Ascending aorta (tissue), 2 donors: Measurements from ENCODE around the gene TNRC6A. TPM values are rescaled to one million over a fixed set of nuclear protein-coding genes. Genes with fewer than 3 reads are reported as not detected.

Source experiments
- DNase-seq, 2 donors: peaks; one replicate each; pipeline ENCODE4 v3.0.0-alpha.2; 2019; ENCODE audit warnings: low spot score in 2 of 2
- H3K27ac ChIP-seq, 2 donors: fragments of 200-600 bp; sonication (generic); one replicate each; pipeline ENCODE4 v1.5.1; 2016 to 2017; ENCODE audit warnings: mild to moderate bottlenecking in 1 of 2
- H3K27me3 ChIP-seq: fragments of 200-600 bp; sonication (generic); one replicate; pipeline ENCODE4 v1.5.1; 2017
- H3K36me3 ChIP-seq, 2 donors: fragments of 200-600 bp; sonication (generic); one replicate each; pipeline ENCODE4 v1.5.1; 2016
- H3K4me1 ChIP-seq, 2 donors: fragments of 200-600 bp; sonication (generic); one replicate each; pipeline ENCODE4 v1.5.1; 2016 to 2017; ENCODE audit warnings: mild to moderate bottlenecking in 1 of 2
- H3K4me3 ChIP-seq, 2 donors: fragments of 200-600 bp; sonication (generic); one replicate each; pipeline ENCODE4 v1.5.1; 2016 to 2017; ENCODE audit warnings: mild to moderate bottlenecking in 1 of 2
- H3K9me3 ChIP-seq, 2 donors: fragments of 200-600 bp; sonication (generic); one replicate each; pipeline ENCODE4 v1.5.1; 2016
- intact Hi-C: fragments of 100-400 bp; cut with DNase I; formaldehyde crosslinking; loops from one replicate; pipeline ENCODE4 v1.15.1; 2023
- total RNA-seq: library from RNA; depleted of rRNA; stranded (reverse); fragments of >200 nt; gene quantifications from one replicate; pipeline ENCODE4 v1.1.0, GENCODE V29; 2016
- TF ChIP-seq, protein P1 (sequence below), 3 experiments: fragments of 200-600 bp in 2 of 3; fragments of 450-650 bp in 1 of 3; sonication (generic) in 2 of 3; IDR thresholded peaks; one replicate each; pipeline ENCODE4 v1.5.1; 2016 to 2019; ENCODE audit warnings: antibody characterized with exemption in 3 of 3, mild to moderate bottlenecking in 1 of 3, moderate library complexity in 1 of 3

Gene TNRC6A
- total RNA-seq, 1 donor from 2014 or later, result 36.7 TPM

DNA sequence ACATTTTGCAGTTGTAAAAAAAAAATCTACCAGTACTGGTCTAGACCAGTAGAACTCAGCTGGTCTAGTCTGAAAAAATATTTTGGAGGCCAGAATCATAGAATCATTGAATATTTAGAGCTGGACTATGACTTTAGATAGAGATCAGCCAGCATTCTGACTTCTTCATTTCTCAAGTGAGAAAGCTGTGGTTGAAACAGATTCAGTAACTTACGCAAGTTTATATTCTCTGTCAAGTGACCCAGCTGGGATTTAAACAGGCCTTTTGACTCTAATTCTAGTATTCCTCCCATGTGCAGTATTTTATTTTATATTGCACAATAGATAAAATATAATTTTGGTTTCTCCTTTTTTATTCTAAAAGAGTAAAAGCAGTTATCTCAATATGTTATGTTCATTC is 4.9 kb downstream of the TNRC6A start:
- TF ChIP-seq, protein P1, sequence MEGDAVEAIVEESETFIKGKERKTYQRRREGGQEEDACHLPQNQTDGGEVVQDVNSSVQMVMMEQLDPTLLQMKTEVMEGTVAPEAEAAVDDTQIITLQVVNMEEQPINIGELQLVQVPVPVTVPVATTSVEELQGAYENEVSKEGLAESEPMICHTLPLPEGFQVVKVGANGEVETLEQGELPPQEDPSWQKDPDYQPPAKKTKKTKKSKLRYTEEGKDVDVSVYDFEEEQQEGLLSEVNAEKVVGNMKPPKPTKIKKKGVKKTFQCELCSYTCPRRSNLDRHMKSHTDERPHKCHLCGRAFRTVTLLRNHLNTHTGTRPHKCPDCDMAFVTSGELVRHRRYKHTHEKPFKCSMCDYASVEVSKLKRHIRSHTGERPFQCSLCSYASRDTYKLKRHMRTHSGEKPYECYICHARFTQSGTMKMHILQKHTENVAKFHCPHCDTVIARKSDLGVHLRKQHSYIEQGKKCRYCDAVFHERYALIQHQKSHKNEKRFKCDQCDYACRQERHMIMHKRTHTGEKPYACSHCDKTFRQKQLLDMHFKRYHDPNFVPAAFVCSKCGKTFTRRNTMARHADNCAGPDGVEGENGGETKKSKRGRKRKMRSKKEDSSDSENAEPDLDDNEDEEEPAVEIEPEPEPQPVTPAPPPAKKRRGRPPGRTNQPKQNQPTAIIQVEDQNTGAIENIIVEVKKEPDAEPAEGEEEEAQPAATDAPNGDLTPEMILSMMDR (IDR thresholded peaks at IDR 0.05), result no peak

DNA sequence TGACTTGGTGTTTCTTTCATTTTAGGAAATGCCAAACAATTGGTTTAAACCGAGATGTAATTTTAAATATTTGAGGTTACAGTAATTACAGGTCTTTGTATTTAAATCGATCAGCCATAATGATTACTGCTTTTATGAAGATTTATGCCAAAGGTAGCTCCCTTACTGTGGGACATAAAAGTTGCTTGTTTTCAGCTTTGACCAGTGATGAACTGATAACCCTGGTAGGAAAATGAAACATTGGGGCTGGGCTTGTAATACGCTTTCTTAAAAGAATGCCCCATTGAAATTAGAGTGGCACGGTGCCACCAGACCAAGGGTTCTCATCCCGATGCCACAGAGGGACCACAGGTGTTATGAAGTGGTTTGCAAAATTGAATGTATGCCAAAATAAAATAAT is 7.3 kb downstream of the TNRC6A start:
- Histone ChIP-seq H3K27me3 (no peaks in the 10 kb centered on the region), H3K27ac (peak overlapping the region; percentile 66 to 81), H3K36me3 (peaks cover 3 to 4% of the 10 kb centered on the region in 2 donors), H3K4me1 (peaks cover 13 to 62% of the 10 kb centered on the region in 2 donors), H3K9me3 (no peaks in the 10 kb centered on the region), H3K4me3 (peak overlapping the region; percentile 16 to 44)
- DNase-seq, result no peak
- TF ChIP-seq, protein P1 (IDR thresholded peaks at IDR 0.05), result no peak
- intact Hi-C loops, result loop anchor here (5.0 kb wide), 1 partner anchor 89 kb away; no protein-coding TSS in a partner anchor

More for the DNA sequence above, 4.9 kb downstream of the TNRC6A start:
- Histone ChIP-seq H3K36me3 (peaks cover 3 to 4% of the 10 kb centered on the region in 2 donors), H3K27ac (peak overlapping the region; percentile 49 to 66), H3K27me3 (no peaks in the 10 kb centered on the region), H3K4me3 (no peak overlapping the region), H3K4me1 (peaks cover 13 to 52% of the 10 kb centered on the region in 2 donors), H3K9me3 (no peaks in the 10 kb centered on the region)
- intact Hi-C loops, result loop anchor here (5.0 kb wide), 1 partner anchor 192 kb away; no protein-coding TSS in a partner anchor
- no peak for DNase-seq

DNA sequence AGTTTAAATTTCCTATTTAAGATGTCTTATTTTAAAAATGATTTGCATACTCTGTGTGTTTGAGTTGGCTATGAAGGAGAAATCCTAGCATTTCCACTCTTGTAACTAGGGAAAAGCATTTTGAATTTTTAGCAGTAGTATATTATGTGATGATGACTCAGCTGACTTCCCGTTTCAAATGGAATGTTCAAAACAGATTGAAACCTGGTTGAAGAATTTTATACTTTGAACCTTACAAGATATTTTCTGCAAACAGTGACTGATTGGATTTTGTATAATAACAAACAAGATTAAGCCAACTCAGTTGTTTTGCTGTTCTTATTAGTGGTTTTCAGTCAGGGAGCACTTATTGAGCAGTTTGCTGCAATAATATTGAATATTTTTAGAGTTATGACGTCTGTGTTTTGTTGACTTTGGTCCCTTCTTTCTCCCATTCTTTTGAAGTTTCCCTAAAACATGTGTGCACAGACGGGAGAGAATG is 8.0 kb downstream of the TNRC6A start:
- DNase-seq, result no peak
- no peaks in the 10 kb centered on the region for H3K27me3 ChIP-seq
- TF ChIP-seq, protein P1 (IDR thresholded peaks at IDR 0.05), result no peak
- peak overlapping the region; percentile 16 to 44 for H3K4me3 ChIP-seq
- intact Hi-C loops, result loop anchor here (5.0 kb wide), 1 partner anchor 90 kb away; no protein-coding TSS in a partner anchor
- no peaks in the 10 kb centered on the region for H3K9me3 ChIP-seq
- H3K4me1 ChIP-seq, result peaks cover 13 to 66% of the 10 kb centered on the region in 2 donors
- peaks cover 3 to 4% of the 10 kb centered on the region in 2 donors for H3K36me3 ChIP-seq
- peak overlapping the region; percentile 66 to 81 for H3K27ac ChIP-seq

DNA sequence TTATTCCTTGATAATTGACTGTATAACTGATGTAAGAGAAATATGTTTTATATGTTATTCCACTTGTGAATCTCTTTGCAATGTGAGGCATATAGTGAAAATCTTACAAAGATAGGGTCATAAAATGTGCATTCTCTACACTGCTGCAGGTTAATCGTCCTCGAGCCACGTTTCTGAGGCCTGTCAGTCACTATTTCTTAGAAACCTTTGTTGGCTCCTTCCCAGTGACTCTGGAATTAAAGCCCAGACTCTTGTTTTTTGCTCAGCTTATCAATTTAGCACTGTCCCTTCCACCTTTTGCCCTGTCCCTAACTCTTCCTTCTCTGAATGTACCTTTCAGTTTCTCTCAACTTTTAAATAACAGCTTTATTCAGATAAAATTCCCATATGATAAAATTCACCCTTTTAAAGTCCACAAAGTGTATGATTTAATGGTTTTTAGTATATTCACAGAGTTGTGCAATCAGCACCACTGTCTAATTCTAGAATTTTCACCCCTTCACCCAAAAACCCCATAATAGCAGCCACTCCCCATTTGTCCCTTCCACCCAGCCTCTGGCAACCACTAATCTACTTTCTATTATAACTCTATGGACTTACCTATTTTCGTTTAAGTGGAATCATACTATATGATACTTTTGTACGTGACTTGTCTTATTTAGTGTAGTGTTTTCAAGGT is 8.6 kb downstream of the TNRC6A start:
- intact Hi-C loops, result loop anchor here (5.0 kb wide), 1 partner anchor 91 kb away; no protein-coding TSS in a partner anchor
- peak overlapping the region; percentile 66 to 81 for H3K27ac ChIP-seq
- no peaks in the 10 kb centered on the region for H3K9me3 ChIP-seq
- peaks cover 13 to 69% of the 10 kb centered on the region in 2 donors for H3K4me1 ChIP-seq
- H3K36me3 ChIP-seq, result peaks cover 3 to 4% of the 10 kb centered on the region in 2 donors
- no peaks in the 10 kb centered on the region for H3K27me3 ChIP-seq
- H3K4me3 ChIP-seq, result peak overlapping the region; percentile 16 to 44
- TF ChIP-seq, protein P1 (IDR thresholded peaks at IDR 0.05), result no peak
- no peak for DNase-seq

DNA sequence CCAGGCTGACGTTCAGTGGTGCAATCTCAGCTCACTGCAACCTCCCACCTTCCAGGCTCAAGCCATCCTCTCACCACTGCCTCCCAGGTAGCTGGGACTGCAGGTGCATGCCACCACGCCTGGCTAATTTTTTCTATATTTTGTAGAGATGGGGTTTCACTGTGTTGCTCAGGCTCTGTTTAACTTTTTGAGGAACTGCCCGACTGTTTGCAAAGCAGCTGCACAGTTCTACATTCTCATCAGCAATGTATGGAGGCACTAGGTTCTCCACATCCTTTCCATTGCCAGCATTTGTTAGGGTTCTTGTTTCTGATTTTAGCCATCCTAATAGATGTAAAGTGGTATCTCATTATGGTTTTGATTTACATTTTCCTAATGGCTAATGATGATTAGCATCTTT is 9.4 kb downstream of the TNRC6A start:
- TF ChIP-seq, protein P1 (IDR thresholded peaks at IDR 0.05), result no peak
- Histone ChIP-seq H3K27ac (peak overlapping the region; percentile 66 to 81), H3K9me3 (no peaks in the 10 kb centered on the region), H3K27me3 (no peaks in the 10 kb centered on the region), H3K36me3 (peaks cover 0 to 2% of the 10 kb centered on the region in 2 donors), H3K4me3 (no peak overlapping the region), H3K4me1 (peaks cover 13 to 65% of the 10 kb centered on the region in 2 donors)
- DNase-seq, result no peak
- intact Hi-C loops, result loop anchor here (5.0 kb wide), 1 partner anchor 92 kb away; no protein-coding TSS in a partner anchor
